SIG-M5 (cell line): ENCODE results near the gene RNF5.
"Not testable (repeated sequence)": the region's sequence is repeated elsewhere in the genome, so short reads cannot be mapped to it uniquely, and the experiment has no call there.

Source experiments
- DNase-seq: peaks from one replicate; lab custom pipeline; 2025; lab: John Stamatoyannopoulos, UW

Gene RNF5

DNA sequence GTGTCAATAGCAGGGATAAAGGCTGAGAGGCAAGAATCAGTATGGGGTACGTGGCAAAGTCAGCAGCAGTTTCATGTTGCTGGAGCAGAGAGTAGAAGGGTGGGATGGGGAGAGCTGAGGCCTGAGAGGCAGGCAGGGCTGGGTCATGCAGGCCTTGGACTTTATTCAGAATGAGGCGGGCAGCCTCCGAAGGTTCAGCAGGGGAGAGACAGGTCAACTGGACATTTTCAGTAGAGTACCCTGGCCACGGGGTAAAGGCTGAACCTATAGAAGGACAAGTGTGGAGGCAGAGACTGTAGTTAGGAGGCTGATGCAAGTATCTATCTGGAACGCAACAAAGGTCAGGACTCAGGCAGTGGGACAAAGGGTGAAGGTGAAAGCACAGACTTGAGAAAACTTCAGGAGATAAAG lies 32.0 kb downstream of the RNF5 start:
- DNase-seq: no peak

DNA sequence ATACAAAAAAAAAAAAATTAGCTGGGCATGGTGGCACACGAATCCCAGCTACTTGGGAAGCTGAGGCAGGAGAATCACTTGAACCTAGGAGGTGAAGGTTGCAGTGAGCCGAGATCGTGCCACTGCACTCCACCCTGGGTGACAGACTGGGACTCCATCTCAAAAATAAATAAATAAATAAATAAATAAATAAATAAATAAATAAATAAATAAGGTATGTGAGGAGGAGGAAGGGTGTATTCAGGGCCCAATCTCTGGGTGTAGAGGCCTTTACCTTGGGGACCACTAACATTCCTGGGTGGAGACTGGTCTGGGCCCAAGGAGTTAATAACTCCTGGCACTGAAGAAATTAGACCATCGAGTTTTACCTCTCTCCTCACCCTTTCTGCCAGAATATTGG lies 33.2 kb downstream of the RNF5 start:
- DNase-seq: not testable (repeated sequence)

DNA sequence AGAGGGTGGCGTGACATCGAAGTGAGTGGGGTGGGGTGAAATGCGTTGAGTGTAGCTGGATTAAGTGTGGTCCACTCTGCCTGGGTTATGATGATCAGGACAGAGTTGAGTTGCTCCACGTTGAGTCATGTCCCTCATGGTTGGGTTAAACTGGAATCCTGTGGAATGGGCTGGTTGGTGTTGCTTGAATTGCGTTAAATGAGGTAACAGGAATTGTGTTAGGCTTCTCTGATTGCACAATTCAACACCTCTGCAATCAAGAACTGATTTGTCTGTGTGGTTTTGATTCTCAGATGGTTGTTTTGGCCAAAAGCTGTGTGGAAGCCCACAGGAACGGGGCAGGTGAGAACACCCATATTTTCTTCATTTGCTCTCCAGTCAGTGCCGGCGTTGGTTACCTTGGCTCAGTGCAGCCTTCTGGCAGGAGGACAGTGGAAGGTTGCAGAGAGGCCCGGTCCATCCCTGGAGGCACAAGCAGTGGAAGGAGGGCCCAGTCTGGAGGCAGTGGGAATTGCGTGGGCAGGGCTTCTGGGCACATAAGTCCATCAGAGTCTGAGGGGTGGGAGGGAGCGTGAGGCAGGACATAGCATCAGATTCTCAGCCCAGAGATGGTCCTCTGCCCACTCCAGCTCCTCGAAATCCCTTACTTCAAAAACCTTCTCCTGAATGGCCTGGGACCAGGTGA lies 34.0 kb downstream of the RNF5 start:
- DNase-seq: no peak

DNA sequence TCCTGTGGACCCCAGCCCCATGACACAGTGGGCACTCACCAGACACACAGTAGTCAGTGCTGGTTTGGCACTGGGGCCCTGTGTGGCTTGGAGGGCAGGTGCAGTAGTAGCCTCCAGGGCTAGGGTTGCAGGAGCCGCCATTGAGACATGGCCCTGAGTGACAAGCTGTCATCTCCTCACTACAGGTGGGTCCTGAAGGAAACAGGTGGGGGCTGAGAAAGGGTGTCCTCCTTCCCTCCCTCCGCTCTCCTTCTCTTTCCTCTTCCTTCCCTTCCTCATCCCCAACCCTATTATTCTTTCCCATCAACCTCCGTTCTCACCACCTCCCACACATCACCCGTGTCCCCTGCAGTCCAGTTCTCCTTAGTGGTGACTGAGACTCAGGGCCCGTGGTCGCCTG lies 35.4 kb downstream of the RNF5 start:
- DNase-seq: no peak

DNA sequence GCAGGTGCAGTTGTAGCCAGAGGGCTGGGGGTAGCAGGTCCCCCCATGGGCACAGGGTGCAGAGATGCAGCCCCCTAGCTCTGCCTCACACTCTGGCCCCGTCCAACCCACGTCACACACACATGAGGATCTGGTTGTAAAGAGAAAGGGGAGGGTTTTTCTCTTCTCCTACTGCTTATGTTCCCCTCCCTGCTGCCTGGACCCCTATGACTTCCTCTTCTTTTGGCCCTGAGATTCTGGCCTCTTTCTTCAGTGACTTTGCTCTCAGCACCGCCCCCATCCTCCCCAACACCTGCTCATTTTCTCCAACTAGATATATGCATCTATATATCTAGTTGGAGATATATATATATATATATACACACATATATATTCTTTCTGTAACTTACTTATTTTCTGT lies 35.9 kb downstream of the RNF5 start:
- no peak for DNase-seq

- no peak for DNase-seq
Measured at GRCh38 chr6:32215617-32216016, 37.4 kb downstream of the RNF5 start.

- DNase-seq: no peak
Measured at GRCh38 chr6:32216285-32216684, 38.1 kb downstream of the RNF5 start.

- no peak for DNase-seq
Measured at GRCh38 chr6:32216998-32217397, 38.8 kb downstream of the RNF5 start.

DNA sequence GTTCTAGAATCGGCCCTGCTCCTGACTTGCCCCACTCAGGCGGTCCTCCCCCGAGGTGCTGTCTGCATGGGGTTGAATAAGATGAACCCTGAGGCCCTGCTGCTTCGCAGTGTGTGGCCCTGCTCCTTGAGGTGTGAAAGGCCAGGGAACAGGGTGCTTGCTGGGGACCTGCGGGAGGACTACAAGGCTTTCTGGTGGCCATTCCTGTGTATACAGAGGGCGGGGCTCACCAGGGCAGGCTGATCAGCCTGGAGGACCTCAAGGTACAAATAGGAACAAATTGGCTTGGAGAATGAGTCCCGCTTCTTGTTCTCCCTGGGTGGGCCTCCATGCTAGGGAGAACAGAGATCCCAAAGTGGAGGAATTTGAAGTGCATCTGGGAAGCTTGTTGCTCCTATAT lies 40.0 kb downstream of the RNF5 start:
- no peak for DNase-seq

DNA sequence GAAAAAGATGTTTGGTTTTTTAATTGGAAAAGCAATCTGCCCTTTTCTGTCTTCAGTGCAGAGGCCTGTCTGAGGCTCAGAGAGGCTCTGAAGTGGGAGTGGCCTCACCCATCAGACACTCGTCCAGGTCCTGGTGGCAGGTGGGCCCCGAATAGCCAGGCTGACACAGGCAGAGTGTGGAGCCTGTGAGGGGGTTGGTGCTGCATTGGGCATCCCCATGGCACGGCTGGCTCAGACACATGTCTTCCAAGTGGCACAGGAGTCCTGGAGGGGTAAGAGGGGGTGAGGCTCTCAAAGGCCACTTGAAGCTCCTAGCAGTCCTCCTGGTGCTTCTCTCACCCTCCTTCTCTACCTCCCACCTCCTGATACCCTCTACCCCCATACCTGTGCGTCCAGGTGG lies 41.8 kb downstream of the RNF5 start:
- no peak for DNase-seq

DNA sequence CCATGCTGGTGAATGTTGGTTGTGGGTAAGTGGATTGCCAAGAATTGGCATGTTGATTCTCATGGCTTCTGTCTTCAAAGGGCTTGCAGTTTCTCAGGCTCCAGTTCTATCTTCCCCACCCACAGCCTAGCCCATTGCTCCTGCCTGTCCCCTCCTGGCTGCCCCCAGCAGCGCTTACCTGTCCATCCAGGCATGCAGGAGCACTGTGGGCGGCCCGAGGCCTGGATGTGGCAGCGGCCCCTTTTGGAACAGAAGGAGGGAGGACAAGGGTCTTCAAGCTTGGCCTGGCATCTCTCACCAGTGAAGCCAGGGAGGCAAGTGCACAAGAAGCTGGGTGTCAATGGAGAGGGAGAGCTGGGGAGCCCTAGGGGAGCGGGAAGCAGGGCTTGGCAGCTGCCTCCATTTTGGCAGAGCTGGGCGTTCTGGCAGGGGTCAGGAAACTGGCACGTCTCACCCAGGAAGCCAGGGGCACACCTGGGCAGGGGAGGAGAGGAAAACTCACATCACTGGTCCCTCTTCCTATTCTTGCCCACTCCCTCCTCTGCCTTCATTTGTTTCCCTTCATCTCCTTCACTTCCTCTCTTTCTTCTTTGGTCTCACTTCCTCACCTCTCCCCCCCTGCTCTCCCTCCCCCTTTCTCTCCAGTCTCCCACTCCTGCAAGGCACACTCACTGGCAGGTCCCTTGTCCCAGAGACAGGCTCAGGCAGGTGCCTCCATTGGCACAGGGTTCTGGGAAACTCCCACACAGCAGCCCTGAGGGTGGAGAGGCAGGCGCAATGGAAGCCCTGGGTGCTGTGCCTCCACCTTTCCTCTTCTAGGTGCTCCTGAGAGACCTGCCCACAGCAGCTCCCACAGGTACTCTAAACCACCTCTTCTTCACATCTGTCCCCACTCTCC lies 44.4 kb downstream of the RNF5 start:
- no peak for DNase-seq

- DNase-seq: no peak
Measured at GRCh38 chr6:32223258-32224235, 45.3 kb downstream of the RNF5 start, which contains the start of gene NOTCH4. Gene NOTCH4, minus strand, starts transcription at chr6:32224067. Its CDS starts 139 bp downstream, at chr6:32223928.

- DNase-seq: no peak
Measured at GRCh38 chr6:32224696-32225095, 46.5 kb downstream of the RNF5 start.

GRCh38 chr6:32226434-32226833 lies 48.2 kb downstream of the RNF5 start:
- DNase-seq: no peak
